ENCODE results near the gene TSHZ2.
"Not testable (repeated sequence)": the region's sequence is repeated elsewhere in the genome, so short reads cannot be mapped to it uniquely, and the experiment has no call there.

Gene TSHZ2

GRCh38 chr20:53413845-53414244 is 441.7 kb downstream of the TSHZ2 start:
- DNase-seq (ENCODE audit: low spot score) = not testable (repeated sequence)

GRCh38 chr20:53419693-53420460 is 447.7 kb downstream of the TSHZ2 start:
- DNase-seq (ENCODE audit: low spot score) = no peak

GRCh38 chr20:53421343-53421742 is 449.2 kb downstream of the TSHZ2 start:
- no peak for DNase-seq (ENCODE audit: low spot score)

- DNase-seq (ENCODE audit: low spot score) = no peak
Measured at GRCh38 chr20:53422039-53422438, 449.9 kb downstream of the TSHZ2 start.

- no peak for DNase-seq (ENCODE audit: low spot score)
Measured at GRCh38 chr20:53423587-53424146, 451.5 kb downstream of the TSHZ2 start.

- DNase-seq (ENCODE audit: low spot score) = no peak
Measured at GRCh38 chr20:53425481-53425880, 453.3 kb downstream of the TSHZ2 start.

- DNase-seq (ENCODE audit: low spot score) = no peak
Measured at GRCh38 chr20:53425941-53426340, 453.8 kb downstream of the TSHZ2 start.

GRCh38 chr20:53426766-53427312 is 454.7 kb downstream of the TSHZ2 start:
- no peak for DNase-seq (ENCODE audit: low spot score)

- DNase-seq (ENCODE audit: low spot score) = no peak
Measured at GRCh38 chr20:53427951-53428350, 455.8 kb downstream of the TSHZ2 start.

GRCh38 chr20:53428588-53428987 is 456.4 kb downstream of the TSHZ2 start:
- DNase-seq (ENCODE audit: low spot score) = no peak

GRCh38 chr20:53428996-53429395 is 456.8 kb downstream of the TSHZ2 start:
- DNase-seq (ENCODE audit: low spot score) = no peak

GRCh38 chr20:53434662-53435061 is 462.5 kb downstream of the TSHZ2 start:
- DNase-seq (ENCODE audit: low spot score) = no peak

- not testable (repeated sequence) for DNase-seq (ENCODE audit: low spot score)
Measured at GRCh38 chr20:53436927-53437326, 464.8 kb downstream of the TSHZ2 start.

GRCh38 chr20:53438368-53438767 is 466.2 kb downstream of the TSHZ2 start:
- DNase-seq (ENCODE audit: low spot score) = no peak

GRCh38 chr20:53439046-53439445 is 466.9 kb downstream of the TSHZ2 start:
- DNase-seq (ENCODE audit: low spot score) = no peak

GRCh38 chr20:53439616-53440015 is 467.5 kb downstream of the TSHZ2 start:
- DNase-seq (ENCODE audit: low spot score) = no peak

- DNase-seq (ENCODE audit: low spot score) = no peak
Measured at GRCh38 chr20:53444401-53445149, 472.4 kb downstream of the TSHZ2 start.

- no peak for DNase-seq (ENCODE audit: low spot score)
Measured at GRCh38 chr20:53445321-53445731, 473.2 kb downstream of the TSHZ2 start.

- DNase-seq (ENCODE audit: low spot score) = no peak
Measured at GRCh38 chr20:53445932-53446331, 473.8 kb downstream of the TSHZ2 start.

GRCh38 chr20:53447316-53447715 is 475.2 kb downstream of the TSHZ2 start:
- DNase-seq (ENCODE audit: low spot score) = no peak

- DNase-seq (ENCODE audit: low spot score) = no peak
Measured at GRCh38 chr20:53448426-53448825, 476.3 kb downstream of the TSHZ2 start.

- DNase-seq (ENCODE audit: low spot score) = no peak
Measured at GRCh38 chr20:53448875-53449274, 476.7 kb downstream of the TSHZ2 start.

GRCh38 chr20:53453076-53453475 is 480.9 kb downstream of the TSHZ2 start:
- no peak for DNase-seq (ENCODE audit: low spot score)

Measured in left forelimb (tissue), 1 donor.